ENCODE measurements around the gene RTP3.

- TF ChIP-seq CTCF (conservative IDR thresholded peaks at IDR 0.05) (no peak), ZFX (IDR thresholded peaks at IDR 0.05) (no peak)
These were observed 20.6 kb upstream of the RTP3 start for GRCh38 chr3:46477145-46477544.

Data from C4-2B (cell line).